Frontal cortex (tissue), 4 donors: ENCODE measurements around the gene COL6A2. TPM values are rescaled to one million over a fixed set of nuclear protein-coding genes. Genes with fewer than 3 reads are reported as not detected.
"Not testable (repeated sequence)": the region's sequence is repeated elsewhere in the genome, so short reads cannot be mapped to it uniquely, and the experiment has no call there.

ENCODE experiments used
- DNase-seq, 2 donors: peaks; one replicate each; pipeline ENCODE4 v3.0.0; 2012; ENCODE audit warnings: low spot score in 2 of 2
- FAIRE-seq: peaks from 2 replicates; lab custom pipeline; 2012; peaks lifted over from hg19 to GRCh38; lab: Jason Lieb, UNC
- total RNA-seq: library from RNA; depleted of rRNA; stranded (reverse); fragments of >200 nt; gene quantifications from one replicate; pipeline ENCODE4 v1.2.3, GENCODE V29; 2014
- donor health status: control.
- donor health status: control.
- donor health status: control.

The COL6A2 gene
- total RNA-seq, 1 donor from 2014 or later, result 15.5 TPM

- DNase-seq, result no peak
- no peak for FAIRE-seq
Measured at GRCh38 chr21:46160657-46160906, 62.7 kb downstream of the COL6A2 start.

- no peak for FAIRE-seq
Measured at GRCh38 chr21:46160907-46161632, 63.2 kb downstream of the COL6A2 start.

GRCh38 chr21:46161633-46162592 lies 64.0 kb downstream of the COL6A2 start:
- DNase-seq (no peak), FAIRE-seq (no peak)

More at GRCh38 chr21:46160907-46161632, 63.2 kb downstream of the COL6A2 start:
- no peak for DNase-seq

GRCh38 chr21:46163380-46163779 lies 65.5 kb downstream of the COL6A2 start:
- DNase-seq (no peak), FAIRE-seq (no peak)

GRCh38 chr21:46165098-46165497 lies 67.2 kb downstream of the COL6A2 start:
- FAIRE-seq, result no peak
- no peak for DNase-seq

GRCh38 chr21:46168238-46168637 lies 70.3 kb downstream of the COL6A2 start:
- no peak for FAIRE-seq
- no peak for DNase-seq

GRCh38 chr21:46168659-46169386 lies 70.9 kb downstream of the COL6A2 start:
- FAIRE-seq, result no peak
- no peak for DNase-seq

- FAIRE-seq, DNase-seq: not testable (repeated sequence)
Measured at GRCh38 chr21:46170436-46171193, 72.7 kb downstream of the COL6A2 start.

GRCh38 chr21:46171585-46171984 lies 73.7 kb downstream of the COL6A2 start:
- DNase-seq (no peak), FAIRE-seq (no peak)

- DNase-seq (no peak), FAIRE-seq (no peak)
Measured at GRCh38 chr21:46171996-46172862, 74.3 kb downstream of the COL6A2 start.

GRCh38 chr21:46172863-46173528 lies 75.1 kb downstream of the COL6A2 start:
- DNase-seq (no peak), FAIRE-seq (no peak)

GRCh38 chr21:46173573-46173972 lies 75.7 kb downstream of the COL6A2 start:
- DNase-seq, result no peak
- no peak for FAIRE-seq

GRCh38 chr21:46176443-46177129 lies 78.7 kb downstream of the COL6A2 start:
- not testable (repeated sequence) for DNase-seq, FAIRE-seq

GRCh38 chr21:46178961-46179360 lies 81.0 kb downstream of the COL6A2 start:
- FAIRE-seq (no peak), DNase-seq (no peak)
